Activated B cell treated with CpG ODN at 0.5 μM for 24 hours (primary cell): ENCODE results near the gene TTC3. TPM values are rescaled to one million over a fixed set of nuclear protein-coding genes. Genes with fewer than 3 reads are reported as not detected.

Experiments used
- ATAC-seq: fragments of 200-7000 bp; cut with Tn5 transposase; one replicate; pipeline ENCODE4 v1.10.0; 2021; ENCODE audit warnings: low read depth, mild to moderate bottlenecking, moderate library complexity
- CTCF ChIA-PET: fragments of 350-600 bp; sonication (Branson Sonifier 250); formaldehyde crosslinking; loops from one replicate; lab custom pipeline; 2021; ENCODE audit warnings: antibody characterized with exemption; lab: Charles Lee
- POLR2A ChIA-PET: fragments of 350-600 bp; sonication (Branson Sonifier 250); formaldehyde crosslinking; loops from one replicate; lab custom pipeline; 2021; ENCODE audit warnings: antibody characterized with exemption; lab: Charles Lee
- DNase-seq: peaks from one replicate; pipeline ENCODE4 v3.0.0; 2022
- H3K27ac Mint-ChIP-seq: one replicate; pipeline ENCODE4 v1.8.0; 2020; ENCODE audit warnings: mixed read lengths
- H3K27me3 Mint-ChIP-seq: one replicate; pipeline ENCODE4 v1.8.0; 2021; ENCODE audit warnings: mixed read lengths
- H3K36me3 Mint-ChIP-seq: one replicate; pipeline ENCODE4 v1.8.0; 2021; ENCODE audit warnings: low read depth, mixed read lengths
- H3K4me1 Mint-ChIP-seq: one replicate; pipeline ENCODE4 v1.8.0; 2021; ENCODE audit warnings: mixed read lengths
- H3K4me3 Mint-ChIP-seq: one replicate; pipeline ENCODE4 v1.8.0; 2020; ENCODE audit warnings: mild to moderate bottlenecking, mixed read lengths
- H3K9me3 Mint-ChIP-seq: one replicate; pipeline ENCODE4 v1.8.0; 2020; ENCODE audit warnings: mixed read lengths
- intact Hi-C: fragments of 100-400 bp; cut with micrococcal nuclease; formaldehyde crosslinking; loops from one replicate; pipeline ENCODE4 v1.15.1; 2024
- total RNA-seq: library from RNA; stranded (reverse); gene quantifications from 2 replicates; pipeline ENCODE4 v1.2.3, GENCODE V29; 2022
- TF ChIP-seq, protein P1 (sequence below): fragments of 200-600 bp; IDR thresholded peaks from one replicate; pipeline ENCODE4 v1.8.0; 2022; ENCODE audit warnings: antibody characterized with exemption, mild to moderate bottlenecking

The TTC3 gene
- total RNA-seq, 1 donor from 2014 or later: 69.8 TPM

DNA sequence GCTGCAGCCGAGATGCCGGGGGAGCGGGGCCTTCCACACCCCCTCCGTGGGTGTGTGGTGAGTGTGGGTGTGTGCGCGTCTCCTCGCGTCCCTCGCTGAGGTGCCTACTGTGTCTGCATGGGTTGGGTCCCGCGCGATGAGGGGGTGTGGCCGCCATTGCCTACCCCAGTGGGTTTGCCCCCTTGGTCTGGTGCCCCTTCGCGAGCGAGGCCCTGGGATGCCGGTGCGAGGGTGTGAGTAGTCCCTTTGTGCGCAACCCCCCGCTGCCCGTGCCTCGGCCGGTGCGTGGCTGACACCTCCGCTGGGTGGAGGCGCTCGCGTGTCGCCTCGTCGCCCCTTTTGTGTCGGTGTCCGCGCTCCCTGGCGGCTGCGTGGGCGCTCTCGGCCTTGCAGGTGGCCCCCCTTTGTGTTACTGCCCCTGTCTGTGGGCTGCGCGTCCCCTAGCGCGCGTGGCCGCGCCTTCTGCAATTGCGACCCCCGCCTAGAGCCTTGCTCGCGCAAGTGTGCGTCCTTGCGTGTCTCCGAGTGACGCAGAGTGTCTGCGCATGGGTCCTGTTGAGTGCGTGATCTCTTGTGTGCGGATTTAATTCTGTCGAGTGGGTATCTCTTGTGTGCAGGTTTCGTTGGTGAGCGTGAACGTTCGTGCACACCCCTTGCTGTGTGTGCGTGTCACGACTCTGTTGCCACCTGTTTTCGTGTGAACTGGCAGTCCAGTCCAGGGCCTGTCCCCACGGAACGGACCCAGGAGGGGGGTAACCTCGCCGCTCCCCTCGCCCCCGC lies 553 bp downstream of the TTC3 start:
- peaks cover 23% of the 10 kb centered on the region for H3K36me3 Mint-ChIP-seq
- H3K4me3 Mint-ChIP-seq: peak overlapping the region; percentile 87
- ATAC-seq: peak; percentile 49
- TF ChIP-seq, protein P1, sequence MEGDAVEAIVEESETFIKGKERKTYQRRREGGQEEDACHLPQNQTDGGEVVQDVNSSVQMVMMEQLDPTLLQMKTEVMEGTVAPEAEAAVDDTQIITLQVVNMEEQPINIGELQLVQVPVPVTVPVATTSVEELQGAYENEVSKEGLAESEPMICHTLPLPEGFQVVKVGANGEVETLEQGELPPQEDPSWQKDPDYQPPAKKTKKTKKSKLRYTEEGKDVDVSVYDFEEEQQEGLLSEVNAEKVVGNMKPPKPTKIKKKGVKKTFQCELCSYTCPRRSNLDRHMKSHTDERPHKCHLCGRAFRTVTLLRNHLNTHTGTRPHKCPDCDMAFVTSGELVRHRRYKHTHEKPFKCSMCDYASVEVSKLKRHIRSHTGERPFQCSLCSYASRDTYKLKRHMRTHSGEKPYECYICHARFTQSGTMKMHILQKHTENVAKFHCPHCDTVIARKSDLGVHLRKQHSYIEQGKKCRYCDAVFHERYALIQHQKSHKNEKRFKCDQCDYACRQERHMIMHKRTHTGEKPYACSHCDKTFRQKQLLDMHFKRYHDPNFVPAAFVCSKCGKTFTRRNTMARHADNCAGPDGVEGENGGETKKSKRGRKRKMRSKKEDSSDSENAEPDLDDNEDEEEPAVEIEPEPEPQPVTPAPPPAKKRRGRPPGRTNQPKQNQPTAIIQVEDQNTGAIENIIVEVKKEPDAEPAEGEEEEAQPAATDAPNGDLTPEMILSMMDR: no peak
- peak; percentile 79 for DNase-seq
- H3K4me1 Mint-ChIP-seq: peaks cover 46% of the 10 kb centered on the region
- ChIA-PET CTCF (no interaction called here), POLR2A (interaction anchor here (2.1 kb wide), 1 partner anchor 84 kb away, joined by 11 read pairs; no protein-coding TSS in a partner anchor)
- peak overlapping the region; percentile 93 for H3K27ac Mint-ChIP-seq
- H3K9me3 Mint-ChIP-seq: no peaks in the 10 kb centered on the region
- no peaks in the 10 kb centered on the region for H3K27me3 Mint-ChIP-seq
- intact Hi-C loops: loop anchor here (1.0 to 5.0 kb wide), 9 partner anchors 61 to 491 kb away; partner anchors contain the start of genes DYRK1A, HLCS and VPS26C

DNA sequence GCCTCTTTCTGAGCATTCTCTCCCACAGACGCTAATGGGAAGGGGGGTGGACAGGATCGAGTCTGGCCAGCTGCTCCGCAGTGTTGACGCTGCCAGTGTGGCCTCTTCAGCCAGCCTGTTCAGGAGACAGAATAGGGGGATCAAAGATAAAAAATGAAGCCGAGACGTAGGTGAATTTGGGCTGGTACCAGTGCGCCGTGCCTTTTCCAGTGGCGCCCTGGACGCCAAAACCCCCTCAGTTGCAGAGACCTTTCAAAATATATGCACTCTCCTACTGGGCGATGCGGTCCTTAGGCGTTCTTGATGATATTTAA lies 1.1 kb downstream of the TTC3 start:
- H3K4me3 Mint-ChIP-seq: peak overlapping the region; percentile 87
- H3K4me1 Mint-ChIP-seq: peaks cover 50% of the 10 kb centered on the region
- ATAC-seq: no peak
- H3K9me3 Mint-ChIP-seq: peaks cover 4% of the 10 kb centered on the region
- DNase-seq: no peak
- intact Hi-C loops: loop anchor here (5.0 kb wide), 1 partner anchor 62 kb away; no protein-coding TSS in a partner anchor
- ChIA-PET POLR2A (no interaction called here), CTCF (no interaction called here)
- H3K27ac Mint-ChIP-seq: peak overlapping the region; percentile 93
- no peaks in the 10 kb centered on the region for H3K27me3 Mint-ChIP-seq
- peaks cover 19% of the 10 kb centered on the region for H3K36me3 Mint-ChIP-seq
- TF ChIP-seq, protein P1: no peak

DNA sequence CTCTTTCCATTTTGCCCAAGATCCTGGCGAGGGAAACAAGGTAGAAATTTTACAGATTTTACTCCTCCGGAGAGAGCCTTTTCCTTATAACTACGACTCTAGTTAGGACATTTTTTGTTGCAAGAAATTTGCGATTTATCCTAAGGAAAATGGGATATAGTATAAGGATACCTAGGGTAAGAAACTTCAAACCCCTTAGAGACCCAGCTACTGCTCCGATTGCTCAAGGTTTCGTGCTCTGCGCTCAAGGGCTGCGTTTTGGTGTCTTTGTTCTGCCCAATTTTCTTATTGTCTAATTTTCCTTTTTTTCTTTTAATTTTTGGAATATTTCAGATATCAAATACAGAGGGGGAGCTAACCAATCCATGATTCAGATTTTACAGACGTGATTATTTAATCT lies 1.5 kb downstream of the TTC3 start:
- peak overlapping the region; percentile 87 for H3K4me3 Mint-ChIP-seq
- DNase-seq (no peak), ATAC-seq (no peak)
- H3K9me3 Mint-ChIP-seq: peaks cover 4% of the 10 kb centered on the region
- ChIA-PET CTCF (no interaction called here), POLR2A (no interaction called here)
- H3K36me3 Mint-ChIP-seq: peaks cover 20% of the 10 kb centered on the region
- no peaks in the 10 kb centered on the region for H3K27me3 Mint-ChIP-seq
- intact Hi-C loops: loop anchor here (5.0 kb wide), 1 partner anchor 62 kb away; no protein-coding TSS in a partner anchor
- peak overlapping the region; percentile 93 for H3K27ac Mint-ChIP-seq
- peaks cover 51% of the 10 kb centered on the region for H3K4me1 Mint-ChIP-seq
- TF ChIP-seq, protein P1: no peak

DNA sequence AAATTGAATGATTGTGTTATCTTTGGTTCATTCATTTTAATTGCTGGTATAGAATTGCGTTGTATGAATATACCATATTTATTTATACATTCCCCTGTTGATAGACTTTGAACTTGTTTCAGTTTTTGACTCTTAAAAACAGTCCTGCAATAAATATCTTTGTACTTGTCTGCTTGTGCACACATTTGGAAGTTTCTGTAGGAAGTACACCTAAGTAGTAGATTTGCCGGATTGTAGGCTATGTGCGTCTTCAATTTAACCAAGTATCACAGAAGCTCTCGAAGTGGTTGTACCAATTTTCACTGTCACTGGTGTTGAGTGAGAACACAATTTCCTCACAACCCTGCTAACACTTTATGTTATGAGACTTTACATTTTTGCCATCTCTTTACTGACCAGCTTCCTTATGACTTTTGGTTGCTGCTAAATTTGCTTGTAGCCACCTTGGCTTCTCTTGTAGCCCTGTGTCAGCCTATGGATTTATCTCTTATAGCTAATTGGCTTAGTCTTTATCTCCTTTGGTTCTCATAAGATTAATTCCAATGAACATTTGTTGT lies 2.2 kb downstream of the TTC3 start:
- Mint-ChIP-seq H3K4me1 (peaks cover 49% of the 10 kb centered on the region), H3K9me3 (peaks cover 4% of the 10 kb centered on the region), H3K36me3 (peaks cover 15% of the 10 kb centered on the region), H3K27me3 (no peaks in the 10 kb centered on the region), H3K27ac (no peak overlapping the region), H3K4me3 (peak overlapping the region; percentile 87)
- intact Hi-C loops: no loop called here
- ChIA-PET POLR2A (no interaction called here), CTCF (interaction anchor here (1.3 kb wide), 1 partner anchor 99 kb away, joined by 3 read pairs; no protein-coding TSS in a partner anchor)
- no peak for DNase-seq
- TF ChIP-seq, protein P1: no peak
- no peak for ATAC-seq
